HG02623 (cell line): ENCODE results near the gene CIRBP.
A peak's percentile ranks its signal among the peaks of the same experiment; 100 is the strongest.

Experiments
- ATAC-seq: cut with Tn5 transposase; IDR thresholded peaks from one replicate; pipeline ENCODE4 v1.9.1; 2021; ENCODE audit warnings: moderate library complexity; ENCODE audit not compliant: unreplicated experiment

CIRBP gene

DNA sequence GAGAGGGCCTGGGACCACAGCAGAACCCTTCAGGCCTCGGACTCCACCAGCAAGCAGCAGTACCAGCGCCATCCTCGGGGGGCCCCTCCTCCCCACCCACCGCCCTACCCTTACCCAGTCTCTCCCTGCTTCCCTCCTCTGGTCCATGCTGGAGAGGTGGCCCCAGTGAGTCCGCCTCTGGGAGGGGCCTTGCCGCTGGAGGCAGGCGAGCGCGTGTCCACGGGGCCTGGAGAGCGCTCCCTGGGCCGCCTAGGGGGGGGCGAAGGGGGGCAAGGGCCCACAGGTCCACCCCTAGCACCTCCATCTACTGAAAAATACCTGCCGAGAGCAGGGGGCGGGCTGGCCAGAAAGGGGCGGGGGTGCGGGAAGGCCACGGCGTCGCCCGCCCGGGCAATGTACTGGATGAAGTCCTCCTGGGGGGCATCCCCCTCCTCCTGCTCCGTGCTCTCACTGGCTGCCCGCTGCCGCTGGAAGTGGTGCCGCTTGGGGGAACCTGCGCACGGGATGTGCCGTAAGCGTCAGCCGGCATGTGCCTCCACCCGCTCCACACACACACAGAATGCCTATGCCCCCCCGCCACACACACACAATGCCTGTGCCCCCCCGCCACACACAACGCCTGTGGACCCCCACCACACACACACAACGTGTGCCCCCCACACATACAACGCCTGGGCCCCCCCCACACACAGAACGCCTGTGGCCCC lies 38.2 kb upstream of the CIRBP start:
- ATAC-seq, result no peak

DNA sequence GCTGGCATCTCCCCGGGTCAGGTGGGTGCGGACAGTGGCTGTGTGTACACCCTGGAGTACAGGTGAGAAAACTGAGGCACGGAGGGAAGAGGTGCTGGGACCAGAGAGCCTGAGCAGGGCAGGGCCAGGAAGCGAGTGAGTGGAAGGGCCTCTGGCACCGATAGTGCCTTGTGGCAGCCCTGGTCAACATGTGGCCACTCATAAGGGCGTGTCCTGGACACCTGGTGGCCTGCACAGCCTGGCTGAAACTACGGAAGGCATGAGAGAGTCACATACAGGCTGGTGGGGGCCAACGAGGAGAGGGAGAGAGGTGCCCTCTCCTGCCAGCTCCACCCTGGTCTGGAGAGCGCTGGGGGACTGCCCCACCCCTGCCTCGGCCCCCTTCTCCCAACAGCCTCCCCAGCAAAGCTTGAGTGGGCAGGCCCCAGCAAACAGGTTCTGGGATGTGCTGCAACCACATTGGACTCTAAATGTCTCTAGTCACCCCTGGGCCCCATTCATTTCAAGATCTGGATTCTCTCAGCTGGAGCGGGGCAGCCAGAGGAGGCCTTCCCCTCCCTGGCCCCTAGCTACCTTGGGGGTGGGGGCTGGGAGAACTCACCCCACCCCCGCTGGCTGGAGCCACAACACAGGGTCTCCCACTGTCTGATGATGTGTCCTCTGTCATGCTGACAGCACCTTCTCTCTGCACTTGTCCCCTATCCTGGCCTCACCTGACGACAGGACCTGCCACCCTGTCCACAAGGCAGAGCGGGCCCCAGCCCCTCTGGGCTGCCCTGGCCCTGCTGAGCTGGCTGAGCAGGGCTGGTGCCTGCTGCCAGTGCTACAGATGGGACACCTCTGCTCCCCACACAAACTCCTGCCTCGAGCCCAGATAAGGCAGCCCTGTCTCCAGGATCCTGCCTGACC lies 37.1 kb upstream of the CIRBP start:
- no peak for ATAC-seq

DNA sequence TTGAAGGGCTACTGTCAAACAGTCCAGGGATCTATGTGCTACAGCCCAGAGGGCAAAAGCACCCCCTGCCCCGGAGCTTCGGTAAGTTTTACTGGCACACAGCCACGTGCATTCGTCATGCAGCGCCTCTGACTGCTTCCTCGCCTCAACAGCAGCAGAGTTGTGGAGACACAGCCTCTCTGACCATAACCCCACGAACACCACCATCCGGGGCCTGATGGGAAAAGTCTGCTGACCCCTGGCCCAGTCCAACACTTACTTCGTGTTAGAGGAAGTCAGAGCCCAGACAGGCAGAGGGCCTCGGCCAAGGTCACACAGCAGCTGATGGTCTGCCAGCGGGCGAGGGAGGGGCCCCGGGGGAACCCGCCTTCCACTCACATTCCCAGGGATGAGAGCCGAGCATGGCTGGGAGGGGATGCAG lies 36.5 kb upstream of the CIRBP start:
- no peak for ATAC-seq

- ATAC-seq, result no peak
Measured at GRCh38 chr19:1233115-1233667, 35.9 kb upstream of the CIRBP start.

DNA sequence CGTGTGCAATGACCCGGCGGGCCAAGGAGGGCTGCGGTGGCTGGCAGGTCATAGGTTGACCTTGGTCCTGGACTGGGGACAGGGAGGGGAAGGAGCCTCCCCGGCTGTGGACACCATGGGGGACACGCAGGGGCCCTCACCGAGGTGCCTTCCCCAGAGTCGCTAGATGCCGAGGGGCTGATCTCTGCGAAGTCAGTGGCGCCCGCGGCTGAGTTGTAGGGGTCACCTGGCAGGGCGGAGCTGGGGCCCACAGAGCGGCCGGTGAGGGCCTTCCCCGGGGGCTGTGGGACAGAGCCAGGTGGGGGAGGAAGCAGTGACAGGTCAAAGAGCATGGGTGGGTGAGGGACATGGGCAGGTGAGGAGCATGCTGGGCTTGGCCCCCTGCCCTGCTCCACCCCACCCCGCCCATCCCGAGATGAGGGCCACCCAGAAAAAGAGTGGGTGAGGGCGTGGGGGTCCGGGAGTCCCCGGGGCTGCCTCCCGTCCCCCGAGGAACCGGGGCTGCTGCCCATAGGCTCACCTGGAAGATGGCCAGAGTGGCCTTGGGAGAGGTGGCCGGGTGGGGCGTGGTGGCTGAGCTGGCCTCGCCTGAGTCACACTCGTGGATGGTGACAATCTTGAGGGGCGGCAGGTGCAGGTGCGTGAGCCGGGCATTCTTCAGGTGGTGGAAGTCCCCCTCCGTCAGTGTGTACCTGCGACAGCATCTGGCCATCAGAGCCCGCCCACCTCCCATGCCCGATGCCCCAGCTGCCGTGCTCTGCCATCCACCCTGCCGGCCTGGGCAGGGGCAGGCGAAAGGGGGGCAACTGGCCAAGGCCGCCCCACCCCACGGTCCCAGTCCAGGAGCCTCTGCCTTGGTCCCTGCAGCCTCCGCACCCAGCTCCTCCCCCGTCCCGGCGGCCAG lies 34.8 kb upstream of the CIRBP start:
- no peak for ATAC-seq

DNA sequence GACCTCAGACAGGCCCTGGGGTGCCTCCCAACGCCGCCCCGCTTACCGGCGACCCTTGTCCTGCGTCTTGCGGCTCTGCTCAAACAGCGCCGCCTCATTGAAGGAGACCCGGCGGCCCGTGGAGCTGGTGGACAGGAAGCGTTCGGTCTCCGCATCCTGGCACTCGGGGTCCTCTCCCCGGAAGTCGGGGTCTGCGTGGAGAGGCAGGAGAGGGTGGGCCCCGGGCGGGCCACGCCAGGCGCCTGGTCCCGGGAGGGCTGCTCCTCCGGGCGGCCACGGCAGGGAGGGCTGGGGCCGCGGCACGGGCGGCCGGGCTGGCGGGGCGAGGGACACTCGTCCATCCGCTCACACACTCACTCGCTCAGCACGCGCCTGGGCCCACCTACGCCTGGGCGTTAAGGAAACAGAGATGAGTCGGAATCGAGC lies 34.2 kb upstream of the CIRBP start:
- ATAC-seq, result no peak

GRCh38 chr19:1235625-1236538 lies 33.2 kb upstream of the CIRBP start:
- no peak for ATAC-seq

DNA sequence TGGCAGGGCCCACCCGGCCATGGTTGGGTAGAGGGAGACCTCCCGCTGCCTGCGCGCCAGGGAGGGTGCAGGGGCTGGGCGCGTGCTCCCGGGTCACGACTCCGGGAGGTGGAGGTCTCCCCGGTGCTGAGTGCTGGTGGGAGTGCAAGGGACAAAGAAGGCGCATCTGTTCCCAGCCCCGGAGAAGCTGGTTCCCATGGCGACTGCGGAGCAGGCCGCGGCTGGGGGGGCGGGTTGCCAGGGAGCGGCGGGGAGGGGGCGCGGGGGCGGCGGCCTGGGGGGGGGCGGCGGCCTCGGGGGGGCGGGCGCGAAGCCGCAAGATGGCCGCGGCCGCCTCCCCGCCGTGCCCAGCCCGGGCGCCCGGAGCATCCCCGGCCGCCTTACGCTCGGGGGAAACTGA lies 32.6 kb upstream of the CIRBP start:
- ATAC-seq, result no peak

DNA sequence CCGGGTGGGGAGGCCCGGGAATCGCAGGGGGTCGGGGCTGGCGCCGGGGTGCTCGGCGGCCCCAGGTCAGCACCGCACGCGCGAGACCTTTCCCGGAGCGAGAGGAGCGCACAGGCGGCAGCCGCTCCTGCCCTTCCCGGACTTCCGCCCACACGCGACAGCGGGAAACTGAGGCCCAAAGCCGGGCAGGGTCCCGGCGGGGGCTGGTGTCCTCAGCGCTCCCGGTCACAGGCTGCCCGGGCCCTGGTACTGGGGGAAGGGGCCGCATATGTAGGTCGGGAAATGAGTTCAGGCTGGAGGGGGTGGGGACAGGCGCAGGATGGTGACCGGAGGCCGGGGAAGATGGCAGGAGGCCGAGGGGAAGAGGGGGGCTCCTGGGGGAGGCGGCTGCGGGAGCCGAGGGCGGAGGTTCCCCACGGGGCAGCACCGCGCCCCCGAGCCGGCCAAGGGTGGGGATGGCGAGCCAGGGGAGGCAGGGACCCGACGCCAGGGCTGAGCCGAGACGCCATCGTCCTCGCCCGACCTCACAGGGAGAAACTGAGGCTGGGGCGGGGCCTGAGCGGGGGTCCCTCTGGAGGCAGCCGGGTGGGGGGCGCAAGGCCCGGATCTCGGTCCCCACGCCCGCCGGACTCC lies 32.0 kb upstream of the CIRBP start:
- ATAC-seq, result no peak

DNA sequence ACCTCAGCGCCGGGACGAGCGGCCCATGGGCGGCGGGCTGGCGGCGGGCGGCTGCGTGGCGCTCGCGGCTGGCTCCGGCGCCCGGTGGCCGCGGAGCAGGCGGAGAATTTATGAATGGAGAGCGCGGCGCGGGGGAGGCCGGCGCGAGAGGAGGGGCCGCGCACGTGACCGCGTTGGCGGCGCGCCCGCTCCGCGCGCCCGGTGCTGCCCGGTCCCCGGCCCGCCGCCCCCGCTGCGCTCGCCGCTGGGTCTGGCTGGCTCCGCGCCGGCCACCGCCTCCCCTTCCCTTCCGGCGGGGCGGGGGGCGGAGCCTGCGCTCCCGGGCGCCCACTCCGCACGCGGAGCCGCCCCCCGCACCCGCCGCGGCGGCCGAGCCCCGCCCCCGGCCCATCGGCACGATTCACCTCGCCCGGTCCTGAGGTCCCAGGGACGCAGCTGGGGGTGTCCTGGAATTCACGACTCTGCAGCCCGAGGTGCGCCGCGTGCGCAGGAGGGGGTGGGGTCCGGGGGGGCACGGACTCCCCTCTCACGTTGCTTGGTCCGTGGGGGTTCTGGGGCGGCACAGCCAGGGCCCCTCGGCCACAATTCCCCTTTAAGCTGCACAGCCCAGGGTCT lies 31.3 kb upstream of the CIRBP start, which contains the start of gene CBARP:
Gene CBARP (minus strand): TSS at position 252 of the 615 bp plus-strand sequence. CDS start 1,905 bp downstream, outside the sequence.
- ATAC-seq, result no peak

- ATAC-seq, result no peak
Measured at GRCh38 chr19:1238369-1239303, 30.5 kb upstream of the CIRBP start.

DNA sequence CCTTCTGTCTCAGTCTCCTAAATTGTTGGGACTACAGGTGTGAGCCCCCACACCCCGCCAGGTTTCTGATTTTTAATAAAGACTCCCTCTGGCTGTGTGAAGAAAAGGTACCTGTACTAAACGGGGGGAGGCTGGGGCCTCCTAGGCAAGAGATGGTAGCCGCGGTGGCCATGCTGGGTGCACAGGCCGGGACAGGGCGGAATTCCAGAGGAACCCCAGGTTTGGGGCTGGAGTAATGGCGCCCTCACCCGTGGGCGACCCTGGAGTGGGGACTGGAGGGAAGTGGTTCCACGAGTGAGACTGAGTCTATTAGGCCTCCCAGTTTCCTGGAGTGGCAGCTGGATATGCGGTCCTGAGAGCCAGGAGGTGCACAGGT lies 29.7 kb upstream of the CIRBP start:
- no peak for ATAC-seq

- ATAC-seq, result peak; percentile 29
Measured at GRCh38 chr19:1239796-1240737, 29.1 kb upstream of the CIRBP start.

DNA sequence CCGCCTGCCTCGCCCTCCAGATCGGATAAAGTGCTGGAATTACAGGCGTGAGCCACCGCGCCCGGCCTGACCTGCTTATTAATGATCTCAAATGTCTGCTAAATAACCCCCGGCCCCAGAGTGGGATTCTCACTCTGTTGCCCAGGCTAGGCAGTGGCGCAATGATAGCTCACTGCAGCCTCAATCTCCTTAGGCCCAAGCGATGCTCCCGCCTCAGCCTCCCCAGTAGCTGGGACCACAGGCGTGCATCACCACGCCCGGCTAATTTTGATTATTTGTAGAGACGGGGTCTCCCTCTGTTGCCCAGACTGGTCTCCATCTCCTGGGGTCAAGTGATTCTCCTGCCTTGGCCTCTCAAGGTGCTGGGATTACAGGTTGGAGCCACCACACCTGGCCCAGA lies 28.2 kb upstream of the CIRBP start:
- ATAC-seq, result no peak

DNA sequence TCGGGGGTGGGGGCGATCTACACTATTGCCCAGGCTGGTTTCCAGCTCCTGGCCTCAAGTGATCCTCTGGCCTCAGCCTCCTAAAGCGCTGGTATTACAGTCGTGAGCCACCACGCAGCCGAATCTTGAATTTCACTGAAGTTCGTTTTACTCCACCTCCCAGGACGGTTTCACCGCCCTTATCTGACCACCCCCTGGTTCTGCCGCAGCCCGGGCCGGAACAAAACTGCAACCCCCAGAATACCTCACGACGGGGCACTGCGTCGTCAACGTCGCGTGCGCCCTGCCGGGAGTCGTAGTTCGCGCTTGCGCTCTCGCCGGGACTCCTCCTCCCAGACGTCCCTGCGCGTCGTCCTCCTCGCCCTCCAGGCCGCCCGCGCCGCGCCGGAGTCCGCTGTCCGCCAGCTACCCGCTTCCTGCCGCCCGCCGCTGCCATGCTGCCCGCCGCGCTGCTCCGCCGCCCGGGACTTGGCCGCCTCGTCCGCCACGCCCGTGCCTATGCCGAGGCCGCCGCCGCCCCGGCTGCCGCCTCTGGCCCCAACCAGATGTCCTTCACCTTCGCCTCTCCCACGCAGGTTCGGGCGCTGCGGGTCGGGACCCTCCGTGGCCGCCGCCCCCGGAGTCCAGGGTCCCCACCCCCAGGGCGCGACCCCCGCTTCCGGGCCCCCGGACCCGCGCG lies 27.6 kb upstream of the CIRBP start, which contains the start of gene ATP5F1D:
Gene ATP5F1D (plus strand): TSS at position 335 of the 679 bp plus-strand sequence. CDS start 100 bp downstream, at position 435.
- ATAC-seq, result peak; percentile 42
